ENCODE data around the gene ACSM2A.
"Not testable (repeated sequence)": the region's sequence is repeated elsewhere in the genome, so short reads cannot be mapped to it uniquely, and the experiment has no call there.

- TF ChIP-seq EP300 (IDR thresholded peaks at IDR 0.05; ENCODE audit: low read depth); CTCF (IDR thresholded peaks at IDR 0.05): not testable (repeated sequence)
These were observed 10.6 kb upstream of the ACSM2A start for GRCh38 chr16:20440731-20441130.
